ENCODE data around the gene OTUB1.
"Not testable (repeated sequence)": the region's sequence is repeated elsewhere in the genome, so short reads cannot be mapped to it uniquely, and the experiment has no call there.

The OTUB1 gene

GRCh38 chr11:64042301-64042700 is 56.1 kb downstream of the OTUB1 start:
- no peak for DNase-seq (ENCODE audit: low read depth, low spot score)

- DNase-seq (ENCODE audit: low read depth, low spot score), result no peak
Observed at GRCh38 chr11:64043545-64043944, 57.3 kb downstream of the OTUB1 start.

- no peak for DNase-seq (ENCODE audit: low read depth, low spot score)
Observed at GRCh38 chr11:64044730-64045393, 58.6 kb downstream of the OTUB1 start.

- no peak for DNase-seq (ENCODE audit: low read depth, low spot score)
Observed at GRCh38 chr11:64045700-64046099, 59.5 kb downstream of the OTUB1 start.

GRCh38 chr11:64047373-64047772 is 61.1 kb downstream of the OTUB1 start:
- DNase-seq (ENCODE audit: low read depth, low spot score), result not testable (repeated sequence)
